RWPE1 (cell line): ENCODE results near the gene UFM1.

ENCODE experiments used
- CTCF ChIA-PET: fragments of 350-600 bp; sonication (Branson Sonifier 250); formaldehyde crosslinking; extraction: SDS; loops from one replicate; lab custom pipeline; 2021; lab: Yijun Ruan, JAX
- POLR2A ChIA-PET: fragments of 400-600 bp; formaldehyde crosslinking; extraction: SDS; loops from one replicate; lab custom pipeline; 2020; ENCODE audit warnings: antibody characterized with exemption; ENCODE audit not compliant: low non-redundant PET; lab: Yijun Ruan, JAX
- DNase-seq: peaks from one replicate; pipeline ENCODE4 v3.0.0; 2012; ENCODE audit warnings: low spot score
- H3K27ac ChIP-seq: fragments of 450-650 bp; 2 replicates; pipeline ENCODE4 v1.5.1; 2017
- TF ChIP-seq, protein P1 (sequence below): fragments of 450-650 bp; conservative IDR thresholded peaks from 2 replicates; pipeline ENCODE4 v1.5.1; 2017; ENCODE audit warnings: low read depth, mild to moderate bottlenecking

The UFM1 gene

DNA sequence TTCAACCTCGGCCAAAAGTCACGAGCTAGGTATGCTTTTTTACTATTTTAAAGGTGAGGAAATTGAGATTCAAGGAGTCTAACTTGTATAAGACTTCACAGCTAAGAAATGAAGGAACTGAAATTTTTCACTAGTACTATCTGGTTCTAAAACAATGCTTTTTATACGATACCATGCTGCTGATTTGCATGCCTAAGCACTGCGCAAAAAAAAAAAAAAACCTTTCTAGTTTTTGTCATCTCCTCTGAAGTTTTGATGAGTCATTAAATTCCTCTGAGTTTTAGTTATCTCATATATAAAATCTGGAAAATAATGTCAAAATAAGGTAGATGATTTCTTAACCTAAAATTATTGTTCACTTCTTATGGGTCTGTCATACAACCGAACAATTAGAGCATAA is 28.0 kb upstream of the UFM1 start:
- POLR2A ChIA-PET = no interaction called here
- DNase-seq = no peak
- H3K27ac ChIP-seq = no peak overlapping the region
- CTCF ChIA-PET = interaction anchor here (0.6 kb wide), 1 partner anchor 78 kb away, joined by 3 read pairs; no protein-coding TSS in a partner anchor
- TF ChIP-seq, protein P1, sequence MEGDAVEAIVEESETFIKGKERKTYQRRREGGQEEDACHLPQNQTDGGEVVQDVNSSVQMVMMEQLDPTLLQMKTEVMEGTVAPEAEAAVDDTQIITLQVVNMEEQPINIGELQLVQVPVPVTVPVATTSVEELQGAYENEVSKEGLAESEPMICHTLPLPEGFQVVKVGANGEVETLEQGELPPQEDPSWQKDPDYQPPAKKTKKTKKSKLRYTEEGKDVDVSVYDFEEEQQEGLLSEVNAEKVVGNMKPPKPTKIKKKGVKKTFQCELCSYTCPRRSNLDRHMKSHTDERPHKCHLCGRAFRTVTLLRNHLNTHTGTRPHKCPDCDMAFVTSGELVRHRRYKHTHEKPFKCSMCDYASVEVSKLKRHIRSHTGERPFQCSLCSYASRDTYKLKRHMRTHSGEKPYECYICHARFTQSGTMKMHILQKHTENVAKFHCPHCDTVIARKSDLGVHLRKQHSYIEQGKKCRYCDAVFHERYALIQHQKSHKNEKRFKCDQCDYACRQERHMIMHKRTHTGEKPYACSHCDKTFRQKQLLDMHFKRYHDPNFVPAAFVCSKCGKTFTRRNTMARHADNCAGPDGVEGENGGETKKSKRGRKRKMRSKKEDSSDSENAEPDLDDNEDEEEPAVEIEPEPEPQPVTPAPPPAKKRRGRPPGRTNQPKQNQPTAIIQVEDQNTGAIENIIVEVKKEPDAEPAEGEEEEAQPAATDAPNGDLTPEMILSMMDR = no peak

DNA sequence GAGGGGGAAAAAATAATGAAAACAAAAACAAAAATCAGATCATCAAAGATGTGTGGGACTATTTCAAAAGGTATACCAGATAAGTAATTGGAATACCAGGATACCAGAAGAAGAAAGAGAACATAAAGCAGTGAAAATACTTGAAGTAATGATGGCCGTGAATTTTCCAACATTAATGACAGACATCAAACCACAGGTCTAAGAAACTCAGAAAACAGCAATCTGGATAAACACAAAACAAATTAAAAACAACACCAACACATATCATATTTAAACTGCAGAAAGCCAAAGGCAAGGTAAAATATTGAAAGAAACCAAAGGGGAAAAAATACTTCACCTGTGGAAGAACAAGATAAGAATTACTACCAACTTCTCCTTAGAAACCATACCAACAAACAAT is 24.2 kb upstream of the UFM1 start:
- POLR2A ChIA-PET = no interaction called here
- DNase-seq = no peak
- TF ChIP-seq, protein P1 = no peak
- CTCF ChIA-PET = no interaction called here
- H3K27ac ChIP-seq = no peak overlapping the region

DNA sequence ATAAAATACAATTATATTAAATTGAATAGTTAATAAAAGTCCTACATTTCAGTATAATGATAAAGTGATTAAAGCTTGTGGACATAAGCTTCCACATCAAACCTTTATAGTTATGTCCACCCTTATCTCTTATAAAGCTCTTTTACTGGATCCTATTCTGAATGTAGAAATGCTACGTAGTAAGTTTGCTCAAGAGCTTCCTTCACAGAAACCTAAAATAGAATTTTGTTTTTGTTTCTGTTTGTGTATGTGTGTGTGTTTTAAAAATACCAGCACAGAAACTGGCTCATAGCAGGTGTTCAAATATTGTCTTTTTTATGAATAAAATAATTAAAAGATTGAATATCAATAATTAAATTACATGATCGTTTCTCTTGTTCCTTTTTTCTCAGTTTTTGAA is 21.0 kb upstream of the UFM1 start:
- no peak overlapping the region for H3K27ac ChIP-seq
- DNase-seq = no peak
- TF ChIP-seq, protein P1 = no peak
- POLR2A ChIA-PET = no interaction called here
- CTCF ChIA-PET = no interaction called here

DNA sequence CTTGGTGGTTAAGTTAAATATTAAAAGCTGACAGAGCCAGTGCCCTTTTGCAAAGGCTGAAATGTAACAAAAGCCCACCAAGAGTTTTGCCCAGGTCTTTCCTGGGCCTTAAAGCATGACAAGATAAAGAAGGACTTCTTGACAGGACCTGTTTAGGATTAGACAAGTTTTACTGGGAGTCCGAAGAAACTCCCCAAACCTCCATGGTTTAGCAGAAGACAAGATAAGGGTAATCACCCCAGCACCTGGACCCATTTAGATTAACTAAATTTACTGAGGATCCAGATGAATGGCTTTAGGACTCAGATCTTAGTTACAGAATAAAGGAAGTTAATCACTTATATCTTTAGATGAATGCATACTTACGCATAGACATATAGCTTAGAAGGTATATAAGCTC is 14.8 kb upstream of the UFM1 start:
- ChIA-PET POLR2A (no interaction called here), CTCF (no interaction called here)
- no peak overlapping the region for H3K27ac ChIP-seq
- TF ChIP-seq, protein P1 = no peak
- DNase-seq = no peak

DNA sequence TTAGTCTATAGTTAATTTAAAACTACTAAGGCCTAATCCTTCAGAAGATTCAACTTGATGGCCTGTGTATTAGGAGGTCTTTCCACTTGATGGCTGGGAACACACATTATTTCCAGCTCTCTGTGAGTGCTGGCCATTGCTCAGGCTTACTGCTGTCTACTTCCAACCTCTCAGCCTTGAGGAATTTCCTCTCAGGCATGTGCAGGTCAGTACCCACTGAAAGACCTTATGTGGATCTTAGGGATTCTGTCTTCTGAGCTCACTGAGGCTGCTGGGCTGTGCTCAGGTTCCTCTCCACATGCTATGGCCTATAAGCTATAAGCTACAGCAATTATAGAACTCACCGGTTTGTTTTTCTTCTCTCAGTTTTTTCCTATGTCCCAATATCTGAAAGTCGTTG is 11.6 kb upstream of the UFM1 start:
- ChIA-PET POLR2A (no interaction called here), CTCF (no interaction called here)
- no peak overlapping the region for H3K27ac ChIP-seq
- no peak for DNase-seq
- TF ChIP-seq, protein P1 = no peak

DNA sequence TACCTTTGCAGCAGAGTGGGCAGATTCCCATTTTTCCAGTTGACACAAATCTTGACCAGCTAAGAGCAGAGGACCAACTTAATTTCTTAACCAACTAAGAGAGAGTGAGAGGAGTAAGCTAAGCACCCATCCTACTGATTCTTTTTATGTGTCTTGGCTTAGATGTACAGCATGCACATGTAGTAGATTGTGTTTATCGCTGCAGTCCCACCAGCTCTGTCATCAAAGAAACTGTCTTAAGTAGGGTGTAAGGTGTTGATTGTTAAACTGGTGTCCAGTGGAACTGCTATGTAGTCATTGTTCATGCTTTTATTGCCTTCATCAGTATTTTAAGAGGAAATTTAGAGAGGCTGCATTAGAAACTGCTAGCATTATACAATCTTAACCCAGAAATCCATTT is 9.0 kb upstream of the UFM1 start:
- TF ChIP-seq, protein P1 = no peak
- no peak for DNase-seq
- POLR2A ChIA-PET = no interaction called here
- CTCF ChIA-PET = interaction anchor here (0.6 kb wide), 2 partner anchors 32 to 103 kb away, joined by 4 read pairs; no protein-coding TSS in a partner anchor
- H3K27ac ChIP-seq = no peak overlapping the region
